Measurements from ENCODE around the gene HRNR.
"Not testable (repeated sequence)": the region's sequence is repeated elsewhere in the genome, so short reads cannot be mapped to it uniquely, and the experiment has no call there.

HRNR gene

DNA sequence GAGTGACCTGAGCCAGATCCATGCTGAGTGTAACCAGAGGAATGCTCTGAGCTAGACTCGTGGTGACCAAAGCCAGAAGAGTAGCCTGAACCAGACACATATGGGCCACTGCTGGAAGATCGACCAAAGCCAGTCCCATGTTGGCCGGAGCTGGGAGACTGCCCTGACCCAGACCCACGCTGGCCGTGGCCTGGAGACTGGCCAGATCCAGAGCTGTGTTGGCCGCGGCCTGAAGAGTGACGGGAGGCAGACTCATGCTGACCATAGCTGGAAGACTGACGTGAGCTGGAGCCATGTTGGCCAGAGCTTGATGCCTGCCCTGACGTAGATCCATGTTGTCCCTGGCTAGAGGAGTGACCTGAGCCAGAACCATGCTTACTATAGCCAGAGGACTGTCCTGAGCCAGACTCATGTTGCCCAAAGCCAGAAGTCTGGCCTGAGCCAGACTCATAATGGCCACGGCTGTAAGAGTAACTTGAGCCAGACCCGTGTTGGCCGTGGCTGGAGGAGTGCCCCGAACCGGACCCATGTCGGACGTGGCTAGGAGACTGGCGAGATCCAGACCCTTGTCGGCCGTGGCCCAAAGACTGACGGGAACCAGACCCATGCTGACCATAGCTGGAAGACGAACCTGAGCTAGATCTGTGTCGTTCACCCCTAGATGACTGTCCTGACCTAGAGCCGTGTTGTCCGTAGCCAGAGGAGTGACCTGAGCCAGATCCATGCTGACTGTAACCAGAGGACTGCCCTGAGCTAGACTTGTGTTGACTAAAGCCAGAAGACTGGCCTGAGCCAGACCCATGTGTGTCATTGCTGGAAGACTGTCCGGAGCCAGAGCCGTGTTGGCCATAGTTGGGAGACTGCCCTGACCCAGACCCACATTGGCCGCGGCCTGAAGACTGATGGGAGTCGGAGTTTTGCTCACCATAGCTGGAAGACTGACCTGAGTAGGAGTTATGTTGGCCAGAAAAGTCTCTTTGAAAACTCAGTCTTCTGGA, 3.5 kb downstream of the HRNR start:
- Histone ChIP-seq H4K20me1 (ENCODE audit: control insufficient read depth, insufficient read depth, low read depth, low read length) (no peaks in the 10 kb centered on the region), H3K9me3 (ENCODE audit: control insufficient read depth, insufficient read depth, low read length) (peaks cover 6% of the 10 kb centered on the region; the same call in 1 of the 2 replicates)

DNA sequence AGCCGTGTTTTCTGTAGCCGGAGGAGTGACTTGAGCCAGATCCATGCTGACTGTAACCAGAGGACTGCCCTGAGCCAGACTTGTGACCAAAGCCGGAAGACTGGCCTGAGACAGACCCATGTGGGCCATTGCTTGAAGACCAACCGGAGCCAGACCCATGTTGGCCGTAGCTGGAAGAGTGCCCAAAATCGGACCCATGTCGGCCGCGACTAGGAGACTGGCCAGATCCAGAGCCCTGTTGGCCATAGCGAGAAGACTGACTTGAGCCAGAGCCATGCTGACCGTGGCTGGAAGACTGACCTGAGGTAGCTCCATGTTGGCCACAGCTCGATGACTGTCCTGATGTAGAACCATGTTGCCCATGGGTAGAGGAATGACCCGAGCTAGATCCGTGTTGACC, 4.6 kb downstream of the HRNR start:
- not testable (repeated sequence) for H3K27ac ChIP-seq (ENCODE audit: low read depth, low read length); H3K4me3 ChIP-seq (ENCODE audit: low read length); H3K4me2 ChIP-seq (ENCODE audit: low read length); H3K36me3 ChIP-seq (ENCODE audit: control insufficient read depth, low read length); H4K20me1 ChIP-seq (ENCODE audit: control insufficient read depth, insufficient read depth, low read depth, low read length); H3K79me2 ChIP-seq (ENCODE audit: control insufficient read depth, low read length); H3K9me2 ChIP-seq (replicated peaks; ENCODE audit: control insufficient read depth, low read length); H3K9me3 ChIP-seq (ENCODE audit: control insufficient read depth, insufficient read depth, low read length); H3K4me1 ChIP-seq (ENCODE audit: control insufficient read depth, low read length); H3F3A ChIP-seq (ENCODE audit: control insufficient read depth, insufficient read depth); H3K27me3 ChIP-seq (ENCODE audit: control insufficient read depth, low read length)

More for the DNA sequence above, 3.5 kb downstream of the HRNR start:
- Histone ChIP-seq H3K4me1 (ENCODE audit: control insufficient read depth, low read length) (no peaks in the 10 kb centered on the region), H3K36me3 (ENCODE audit: control insufficient read depth, low read length) (no peaks in the 10 kb centered on the region), H3F3A (ENCODE audit: control insufficient read depth, insufficient read depth) (no peaks in the 10 kb centered on the region), H3K27me3 (ENCODE audit: control insufficient read depth, low read length) (no peaks in the 10 kb centered on the region), H3K9me2 (replicated peaks; ENCODE audit: control insufficient read depth, low read length) (no peaks in the 10 kb centered on the region), H3K4me2 (ENCODE audit: low read length) (no peak overlapping the region), H3K4me3 (ENCODE audit: low read length) (no peak overlapping the region), H3K27ac (ENCODE audit: low read depth, low read length) (no peak overlapping the region), H3K79me2 (ENCODE audit: control insufficient read depth, low read length) (no peaks in the 10 kb centered on the region)
- TF ChIP-seq EZH2phosphoT487 (IDR thresholded peaks at IDR 0.05; ENCODE audit: borderline replicate concordance, low read length), result no peak
- TF ChIP-seq, protein P1, sequence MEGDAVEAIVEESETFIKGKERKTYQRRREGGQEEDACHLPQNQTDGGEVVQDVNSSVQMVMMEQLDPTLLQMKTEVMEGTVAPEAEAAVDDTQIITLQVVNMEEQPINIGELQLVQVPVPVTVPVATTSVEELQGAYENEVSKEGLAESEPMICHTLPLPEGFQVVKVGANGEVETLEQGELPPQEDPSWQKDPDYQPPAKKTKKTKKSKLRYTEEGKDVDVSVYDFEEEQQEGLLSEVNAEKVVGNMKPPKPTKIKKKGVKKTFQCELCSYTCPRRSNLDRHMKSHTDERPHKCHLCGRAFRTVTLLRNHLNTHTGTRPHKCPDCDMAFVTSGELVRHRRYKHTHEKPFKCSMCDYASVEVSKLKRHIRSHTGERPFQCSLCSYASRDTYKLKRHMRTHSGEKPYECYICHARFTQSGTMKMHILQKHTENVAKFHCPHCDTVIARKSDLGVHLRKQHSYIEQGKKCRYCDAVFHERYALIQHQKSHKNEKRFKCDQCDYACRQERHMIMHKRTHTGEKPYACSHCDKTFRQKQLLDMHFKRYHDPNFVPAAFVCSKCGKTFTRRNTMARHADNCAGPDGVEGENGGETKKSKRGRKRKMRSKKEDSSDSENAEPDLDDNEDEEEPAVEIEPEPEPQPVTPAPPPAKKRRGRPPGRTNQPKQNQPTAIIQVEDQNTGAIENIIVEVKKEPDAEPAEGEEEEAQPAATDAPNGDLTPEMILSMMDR (IDR thresholded peaks at IDR 0.05; ENCODE audit: low read depth, low read length, poor library complexity, severe bottlenecking), result no peak

- no peaks in the 10 kb centered on the region for H3K27me3 ChIP-seq (ENCODE audit: control insufficient read depth, low read length)
- no peaks in the 10 kb centered on the region for H4K20me1 ChIP-seq (ENCODE audit: control insufficient read depth, insufficient read depth, low read depth, low read length)
- H3K27ac ChIP-seq (ENCODE audit: low read depth, low read length), result no peak overlapping the region
- no peak overlapping the region for H3K4me3 ChIP-seq (ENCODE audit: low read length)
- H3K9me3 ChIP-seq (ENCODE audit: control insufficient read depth, insufficient read depth, low read length), result peaks cover 6% of the 10 kb centered on the region; the same call in 1 of the 2 replicates
- H3K79me2 ChIP-seq (ENCODE audit: control insufficient read depth, low read length), result no peaks in the 10 kb centered on the region
- no peaks in the 10 kb centered on the region for H3K36me3 ChIP-seq (ENCODE audit: control insufficient read depth, low read length)
- no peak overlapping the region for H3K4me2 ChIP-seq (ENCODE audit: low read length)
- TF ChIP-seq EZH2phosphoT487 (IDR thresholded peaks at IDR 0.05; ENCODE audit: borderline replicate concordance, low read length), result no peak
- TF ChIP-seq, protein P1 (IDR thresholded peaks at IDR 0.05; ENCODE audit: low read depth, low read length, poor library complexity, severe bottlenecking), result no peak
- H3K9me2 ChIP-seq (replicated peaks; ENCODE audit: control insufficient read depth, low read length), result no peaks in the 10 kb centered on the region
- H3F3A ChIP-seq (ENCODE audit: control insufficient read depth, insufficient read depth), result no peaks in the 10 kb centered on the region
- no peaks in the 10 kb centered on the region for H3K4me1 ChIP-seq (ENCODE audit: control insufficient read depth, low read length)
Observed at GRCh38 chr1:152218762-152219436, 5.1 kb downstream of the HRNR start.

GRCh38 chr1:152215604-152216003, 8.4 kb downstream of the HRNR start:
- H3K4me1 ChIP-seq (ENCODE audit: control insufficient read depth, low read length); H3K79me2 ChIP-seq (ENCODE audit: control insufficient read depth, low read length); H3K27me3 ChIP-seq (ENCODE audit: control insufficient read depth, low read length); H3K4me2 ChIP-seq (ENCODE audit: low read length); H3K9me3 ChIP-seq (ENCODE audit: control insufficient read depth, insufficient read depth, low read length); H3K27ac ChIP-seq (ENCODE audit: low read depth, low read length); H3K36me3 ChIP-seq (ENCODE audit: control insufficient read depth, low read length); H3K9me2 ChIP-seq (replicated peaks; ENCODE audit: control insufficient read depth, low read length); H4K20me1 ChIP-seq (ENCODE audit: control insufficient read depth, insufficient read depth, low read depth, low read length); H3K4me3 ChIP-seq (ENCODE audit: low read length); H3F3A ChIP-seq (ENCODE audit: control insufficient read depth, insufficient read depth): not testable (repeated sequence)

- not testable (repeated sequence) for H3K4me3 ChIP-seq (ENCODE audit: low read length); H3F3A ChIP-seq (ENCODE audit: control insufficient read depth, insufficient read depth); H3K9me3 ChIP-seq (ENCODE audit: control insufficient read depth, insufficient read depth, low read length); H3K79me2 ChIP-seq (ENCODE audit: control insufficient read depth, low read length); H3K27me3 ChIP-seq (ENCODE audit: control insufficient read depth, low read length); H3K9me2 ChIP-seq (replicated peaks; ENCODE audit: control insufficient read depth, low read length); H3K4me2 ChIP-seq (ENCODE audit: low read length); H3K27ac ChIP-seq (ENCODE audit: low read depth, low read length); H4K20me1 ChIP-seq (ENCODE audit: control insufficient read depth, insufficient read depth, low read depth, low read length); H3K36me3 ChIP-seq (ENCODE audit: control insufficient read depth, low read length); H3K4me1 ChIP-seq (ENCODE audit: control insufficient read depth, low read length)
Observed at GRCh38 chr1:152214911-152215310, 9.1 kb downstream of the HRNR start.

Measured in DOHH2 (cell line).